H9 (cell line): ENCODE measurements around the gene ZNF768. TPM values are rescaled to one million over a fixed set of nuclear protein-coding genes. Genes with fewer than 3 reads are reported as not detected.
"Not testable (repeated sequence)": the region's sequence is repeated elsewhere in the genome, so short reads cannot be mapped to it uniquely, and the experiment has no call there.

Experiments used
- DNase-seq: peaks from one replicate; pipeline ENCODE4 v3.0.0-alpha.2; 2017
- H2AFZ ChIP-seq: one replicate; pipeline ENCODE4 v1.6.1; 2013; ENCODE audit warnings: mild to moderate bottlenecking, low read length, control low read depth, moderate library complexity
- H2AK5ac ChIP-seq: 2 replicates; pipeline ENCODE4 v1.6.1; 2013; ENCODE audit warnings: low read length, control low read depth, mixed read lengths; ENCODE audit not compliant: insufficient read length
- H2BK120ac ChIP-seq: one replicate; pipeline ENCODE4 v1.6.1; 2013; ENCODE audit warnings: low read depth, mild to moderate bottlenecking, low read length, control low read depth, inconsistent platforms; ENCODE audit not compliant: poor library complexity, severe bottlenecking
- H2BK12ac ChIP-seq: 2 replicates; pipeline ENCODE4 v1.6.1; 2013; ENCODE audit warnings: low read length, control low read depth, mixed read lengths, low read depth; ENCODE audit not compliant: insufficient read length
- H2BK15ac ChIP-seq: 2 replicates; pipeline ENCODE4 v1.6.1; 2013; ENCODE audit warnings: low read depth, low read length, control low read depth
- H2BK20ac ChIP-seq: one replicate; pipeline ENCODE4 v1.6.1; 2013; ENCODE audit warnings: low read depth, mild to moderate bottlenecking, low read length, control low read depth, inconsistent platforms; ENCODE audit not compliant: poor library complexity, severe bottlenecking
- H2BK5ac ChIP-seq: 2 replicates; pipeline ENCODE4 v1.6.1; 2013; ENCODE audit warnings: low read length, control low read depth, mixed read lengths; ENCODE audit not compliant: insufficient read length
- H3K14ac ChIP-seq: 2 replicates; pipeline ENCODE4 v1.6.1; 2013; ENCODE audit warnings: low read length, control low read depth; ENCODE audit not compliant: insufficient read depth
- H3K18ac ChIP-seq: 2 replicates; pipeline ENCODE4 v1.6.1; 2013; ENCODE audit warnings: low read depth, mild to moderate bottlenecking, mixed read lengths, low read length, control low read depth; ENCODE audit not compliant: insufficient read length
- H3K23ac ChIP-seq: 2 replicates; pipeline ENCODE4 v1.6.1; 2013; ENCODE audit warnings: low read length, control low read depth, mixed read lengths, low read depth; ENCODE audit not compliant: insufficient read length
- H3K23me2 ChIP-seq: 2 replicates; pipeline ENCODE4 v1.6.1; 2013; ENCODE audit warnings: low read depth, mild to moderate bottlenecking, mixed read lengths, low read length, control low read depth; ENCODE audit not compliant: insufficient read length, poor library complexity, severe bottlenecking
- H3K27ac ChIP-seq: 2 replicates; pipeline ENCODE4 v1.5.1; 2013; ENCODE audit warnings: low read length, control low read depth, mixed read lengths, low read depth; ENCODE audit not compliant: insufficient read length
- H3K27me3 ChIP-seq: 2 replicates; pipeline ENCODE4 v1.6.1; 2013; ENCODE audit warnings: low read length, control low read depth, inconsistent platforms; ENCODE audit not compliant: insufficient read depth
- H3K4ac ChIP-seq: 2 replicates; pipeline ENCODE4 v1.6.1; 2013; ENCODE audit warnings: low read depth, mild to moderate bottlenecking, control low read depth, inconsistent platforms, low read length, moderate library complexity
- H3K4me1 ChIP-seq: 2 replicates; pipeline ENCODE4 v1.6.1; 2013; ENCODE audit warnings: low read length, control low read depth, inconsistent platforms; ENCODE audit not compliant: insufficient read depth
- H3K4me2 ChIP-seq: 2 replicates; pipeline ENCODE4 v1.6.1; 2013; ENCODE audit warnings: low read length, control low read depth, mixed read lengths; ENCODE audit not compliant: insufficient read length, insufficient read depth
- H3K56ac ChIP-seq: 2 replicates; pipeline ENCODE4 v1.6.1; 2013; ENCODE audit warnings: low read depth, mild to moderate bottlenecking, mixed read lengths, low read length, control low read depth; ENCODE audit not compliant: insufficient read length
- H3K79me1 ChIP-seq: 2 replicates; pipeline ENCODE4 v1.6.1; 2013; ENCODE audit warnings: low read depth, mild to moderate bottlenecking, moderate library complexity, low read length, control low read depth, inconsistent platforms; ENCODE audit not compliant: insufficient read depth, poor library complexity, severe bottlenecking
- H3K79me2 ChIP-seq: 2 replicates; pipeline ENCODE4 v1.6.1; 2013; ENCODE audit warnings: low read length, control low read depth, inconsistent platforms; ENCODE audit not compliant: insufficient read depth
- H3K9ac ChIP-seq: 2 replicates; pipeline ENCODE4 v1.6.1; 2013; ENCODE audit warnings: low read length, control low read depth, mixed read lengths; ENCODE audit not compliant: insufficient read length; ENCODE audit errors: extremely low read depth
- H3K9me3 ChIP-seq: one replicate; pipeline ENCODE4 v1.6.1; 2013; ENCODE audit warnings: low read depth, low read length, inconsistent platforms; ENCODE audit not compliant: control insufficient read depth
- H3T11ph ChIP-seq: one replicate; pipeline ENCODE4 v1.6.1; 2013; ENCODE audit warnings: mild to moderate bottlenecking, low read length, control low read depth, inconsistent platforms
- H4K20me1 ChIP-seq: one replicate; pipeline ENCODE4 v1.6.1; 2013; ENCODE audit not compliant: control insufficient read depth, insufficient read length, insufficient read depth
- H4K5ac ChIP-seq: 2 replicates; pipeline ENCODE4 v1.6.1; 2013; ENCODE audit warnings: low read depth, mild to moderate bottlenecking, mixed read lengths, low read length, control low read depth; ENCODE audit not compliant: insufficient read length
- H4K8ac ChIP-seq: replicated peaks from 2 replicates; pipeline ENCODE4 v1.6.1; 2013; ENCODE audit warnings: low read length, control low read depth, mixed read lengths, low read depth; ENCODE audit not compliant: insufficient read length
- H4K91ac ChIP-seq: 2 replicates; pipeline ENCODE4 v1.6.1; 2013; ENCODE audit warnings: low read depth, mild to moderate bottlenecking, moderate library complexity, mixed read lengths, low read length, control low read depth; ENCODE audit not compliant: insufficient read length
- H3K27ac Mint-ChIP-seq, 3 experiments: 2 replicates in 2 of 3; 3 replicates in 1 of 3; pipeline ENCODE4 v1.8.0; 2020 to 2021; ENCODE audit warnings: mixed read lengths in 3 of 3, mild to moderate bottlenecking in 1 of 3, moderate library complexity in 1 of 3
- H3K27me3 Mint-ChIP-seq: 2 replicates; pipeline ENCODE4 v1.8.0; 2021; ENCODE audit warnings: low read depth, mild to moderate bottlenecking, moderate library complexity, mixed read lengths
- H3K36me3 Mint-ChIP-seq, 3 experiments: 2 replicates in 2 of 3; 3 replicates in 1 of 3; pipeline ENCODE4 v1.8.0; 2020 to 2021; ENCODE audit warnings: low read depth in 3 of 3, mixed read lengths in 3 of 3; ENCODE audit not compliant: insufficient read depth in 1 of 3
- H3K4me1 Mint-ChIP-seq, 2 experiments: 2 replicates each; pipeline ENCODE4 v1.8.0; 2020; ENCODE audit warnings: mixed read lengths in 2 of 2
- H3K4me3 Mint-ChIP-seq, 2 experiments: 2 replicates in 1 of 2; 3 replicates in 1 of 2; pipeline ENCODE4 v1.8.0; 2020 to 2021; ENCODE audit warnings: mild to moderate bottlenecking in 2 of 2, mixed read lengths in 2 of 2, moderate library complexity in 1 of 2
- H3K9me3 Mint-ChIP-seq, 2 experiments: 2 replicates in 1 of 2; 3 replicates in 1 of 2; pipeline ENCODE4 v1.8.0; 2020; ENCODE audit warnings: mild to moderate bottlenecking in 2 of 2, mixed read lengths in 2 of 2, moderate library complexity in 1 of 2
- WGBS: extraction: QIAGEN DNeasy Blood & Tissue Kit; methylation state at CpG from one replicate; pipeline ENCODE4 v1.1.7; 2013; ENCODE audit warnings: missing lambda C conversion rate, low lambda C conversion rate, mixed read lengths; ENCODE audit not compliant: insufficient read length; ENCODE audit errors: extremely low coverage; 5-methylcytosine and 5-hydroxymethylcytosine counted together
- total RNA-seq: library from RNA; stranded (reverse); gene quantifications from 2 replicates; pipeline ENCODE4 v1.2.1, GENCODE V29; 2021
- TF ChIP-seq, protein P1 (sequence below): fragments of 200-600 bp; sonication (generic); conservative IDR thresholded peaks from 3 replicates; pipeline ENCODE4 v1.8.0; 2021; ENCODE audit warnings: antibody characterized with exemption, mild to moderate bottlenecking

The ZNF768 gene
- total RNA-seq, 1 experiment from 2014 or later = 40.0 TPM

DNA sequence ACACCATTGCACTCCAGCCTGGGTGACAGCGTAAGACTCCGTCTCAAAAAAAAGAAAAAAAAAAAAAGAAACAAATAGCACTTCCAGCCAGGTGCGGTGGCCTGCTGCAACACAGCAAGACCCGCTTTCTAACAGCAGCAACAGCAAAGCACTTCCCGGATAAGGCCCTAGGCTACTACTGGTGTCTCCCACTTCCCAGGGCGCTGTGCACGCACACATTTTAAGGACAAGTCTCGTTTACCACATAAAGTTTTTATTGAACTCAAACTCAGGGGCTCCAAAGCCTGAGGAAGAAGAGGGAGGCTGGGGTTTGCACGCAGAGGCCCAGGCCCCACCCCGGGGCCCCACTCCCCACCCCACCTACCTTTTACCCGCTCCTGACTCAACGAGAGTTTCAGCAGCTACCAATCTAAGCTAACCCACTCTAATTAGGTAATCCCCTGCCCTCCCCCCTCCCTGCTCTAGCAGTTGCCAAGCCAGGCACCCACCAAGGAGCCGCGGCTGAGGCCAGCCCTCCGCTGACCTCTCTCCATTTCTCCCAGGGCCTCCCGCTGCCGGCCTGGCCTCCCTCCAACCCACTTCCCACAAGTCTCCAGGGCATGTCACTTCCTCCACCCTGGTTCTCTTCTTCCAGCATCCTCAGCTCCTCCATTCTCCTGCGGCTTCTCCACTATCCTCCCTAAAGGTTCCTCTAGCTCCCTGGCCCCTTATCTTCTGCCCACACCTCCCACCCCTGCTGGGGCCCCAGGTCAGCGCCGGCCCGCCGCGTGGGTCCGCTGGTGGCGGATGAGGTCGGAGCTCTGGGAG, 2.4 kb downstream of the ZNF768 start:
- H3K14ac ChIP-seq = no peak overlapping the region
- H4K8ac ChIP-seq = no peak overlapping the region
- no peaks in the 10 kb centered on the region for H3K27me3 ChIP-seq
- no peak overlapping the region for H3K56ac ChIP-seq
- no peak overlapping the region for H2BK5ac ChIP-seq
- Mint-ChIP-seq H3K27ac (no peak overlapping the region), H3K4me3 (no peak overlapping the region), H3K4me1 (peaks cover 14 to 16% of the 10 kb centered on the region in 2 experiments), H3K9me3 (no peaks in the 10 kb centered on the region), H3K36me3 (peaks cover 0 to 13% (median 9%) of the 10 kb centered on the region in 3 experiments; a peak in 5 of 7 replicates), H3K27me3 (no peaks in the 10 kb centered on the region)
- H3K9me3 ChIP-seq = no peaks in the 10 kb centered on the region
- no peak overlapping the region for H3K23ac ChIP-seq
- H2AK5ac ChIP-seq = no peak overlapping the region
- H4K91ac ChIP-seq = no peak overlapping the region
- H3K4ac ChIP-seq = no peak overlapping the region
- no peaks in the 10 kb centered on the region for H3K79me2 ChIP-seq
- H3K27ac ChIP-seq = no peak overlapping the region
- no peak overlapping the region for H2BK12ac ChIP-seq
- no CpG with 5 or more reads among the region's 26 CpGs for WGBS
- no peak overlapping the region for H2BK15ac ChIP-seq
- H2BK120ac ChIP-seq = no peak overlapping the region
- H3K4me2 ChIP-seq = no peak overlapping the region
- H3K79me1 ChIP-seq = no peaks in the 10 kb centered on the region
- TF ChIP-seq, protein P1, sequence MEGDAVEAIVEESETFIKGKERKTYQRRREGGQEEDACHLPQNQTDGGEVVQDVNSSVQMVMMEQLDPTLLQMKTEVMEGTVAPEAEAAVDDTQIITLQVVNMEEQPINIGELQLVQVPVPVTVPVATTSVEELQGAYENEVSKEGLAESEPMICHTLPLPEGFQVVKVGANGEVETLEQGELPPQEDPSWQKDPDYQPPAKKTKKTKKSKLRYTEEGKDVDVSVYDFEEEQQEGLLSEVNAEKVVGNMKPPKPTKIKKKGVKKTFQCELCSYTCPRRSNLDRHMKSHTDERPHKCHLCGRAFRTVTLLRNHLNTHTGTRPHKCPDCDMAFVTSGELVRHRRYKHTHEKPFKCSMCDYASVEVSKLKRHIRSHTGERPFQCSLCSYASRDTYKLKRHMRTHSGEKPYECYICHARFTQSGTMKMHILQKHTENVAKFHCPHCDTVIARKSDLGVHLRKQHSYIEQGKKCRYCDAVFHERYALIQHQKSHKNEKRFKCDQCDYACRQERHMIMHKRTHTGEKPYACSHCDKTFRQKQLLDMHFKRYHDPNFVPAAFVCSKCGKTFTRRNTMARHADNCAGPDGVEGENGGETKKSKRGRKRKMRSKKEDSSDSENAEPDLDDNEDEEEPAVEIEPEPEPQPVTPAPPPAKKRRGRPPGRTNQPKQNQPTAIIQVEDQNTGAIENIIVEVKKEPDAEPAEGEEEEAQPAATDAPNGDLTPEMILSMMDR = no peak
- no peaks in the 10 kb centered on the region for H4K20me1 ChIP-seq
- H2BK20ac ChIP-seq = no peak overlapping the region
- no peak overlapping the region for H2AFZ ChIP-seq
- no peak overlapping the region for H4K5ac ChIP-seq
- no peak overlapping the region for H3T11ph ChIP-seq
- DNase-seq = no peak
- no peak overlapping the region for H3K18ac ChIP-seq
- H3K4me1 ChIP-seq = peaks cover 2% of the 10 kb centered on the region; the same call in 1 of the 2 replicates
- H3K23me2 ChIP-seq = peaks cover 15% of the 10 kb centered on the region
- H3K9ac ChIP-seq = no peak overlapping the region

DNA sequence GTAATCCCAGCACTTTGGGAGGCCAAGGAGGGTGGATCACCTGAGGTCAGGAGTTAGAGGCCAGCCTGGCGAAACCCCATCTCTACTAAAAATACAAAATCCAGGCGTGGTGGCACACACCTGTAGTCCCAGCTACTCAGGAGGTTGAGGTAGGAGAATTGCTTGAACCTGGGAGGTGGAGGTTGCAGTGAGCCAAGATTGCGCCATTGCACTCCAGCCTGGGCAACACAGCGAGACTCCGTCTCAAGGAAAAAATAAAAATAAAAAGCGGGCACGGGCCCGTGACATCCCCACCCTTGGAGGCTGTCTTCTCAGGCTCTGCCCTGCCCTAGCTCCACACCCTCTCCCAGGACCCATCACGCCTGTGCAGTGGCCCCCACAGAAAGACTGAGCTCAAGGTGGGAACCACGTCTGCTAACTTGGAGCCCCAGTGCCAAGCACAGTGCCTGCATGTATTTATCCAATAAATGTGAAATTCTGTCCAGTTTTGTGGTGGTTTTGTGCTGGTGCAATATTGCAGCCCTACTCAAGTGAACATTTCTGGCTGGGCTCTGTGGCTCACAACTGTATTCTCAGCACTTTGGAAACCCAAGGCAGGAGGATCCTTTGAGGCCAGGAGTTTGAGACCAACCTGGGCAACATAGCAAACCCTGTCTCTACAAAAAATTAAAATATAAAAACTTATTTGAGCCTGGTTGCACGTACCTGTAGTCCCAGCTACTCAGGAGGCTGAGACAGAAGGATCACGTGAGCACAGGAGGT, 3.5 kb downstream of the ZNF768 start:
- H3K9me3 ChIP-seq, H3K4me1 Mint-ChIP-seq, H3K9me3 Mint-ChIP-seq, H3K4me1 ChIP-seq, H4K20me1 ChIP-seq, H3K27ac Mint-ChIP-seq, H3K4ac ChIP-seq, H3K4me3 Mint-ChIP-seq, H3K9ac ChIP-seq, H2AK5ac ChIP-seq, H4K5ac ChIP-seq, H2BK15ac ChIP-seq, H2BK120ac ChIP-seq, H3K27me3 Mint-ChIP-seq, H3K27ac ChIP-seq, H4K8ac ChIP-seq, H3K18ac ChIP-seq, DNase-seq, H2BK5ac ChIP-seq, H4K91ac ChIP-seq, H2BK12ac ChIP-seq, H3K14ac ChIP-seq, H2BK20ac ChIP-seq, H3K4me2 ChIP-seq, H2AFZ ChIP-seq, H3K56ac ChIP-seq, H3K79me1 ChIP-seq, H3K79me2 ChIP-seq, H3K27me3 ChIP-seq, H3T11ph ChIP-seq, H3K23ac ChIP-seq: not testable (repeated sequence)
- H3K36me3 Mint-ChIP-seq = peaks cover 0 to 13% (median 9%) of the 10 kb centered on the region in 3 experiments; a peak in 5 of 7 replicates
- H3K23me2 ChIP-seq = peaks cover 15% of the 10 kb centered on the region
- WGBS = no CpG with 5 or more reads among the region's 12 CpGs
